PFSK-1 (cell line): ENCODE measurements around the gene MACF1.

Experiments used
- POLR2AphosphoS5 ChIP-seq: IDR thresholded peaks from 2 replicates; pipeline ENCODE4 v1.6.1; 2012; ENCODE audit warnings: low read depth, mild to moderate bottlenecking, control low read depth, low read length, moderate library complexity
- REST ChIP-seq, 2 experiments: IDR thresholded peaks; 2 replicates each; pipeline versions ENCODE4 v1.6.1 to v1.8.0; 2011 to 2012; ENCODE audit warnings: low read depth in 2 of 2, low read length in 2 of 2, control low read depth in 1 of 2, inconsistent platforms in 1 of 2, mild to moderate bottlenecking in 1 of 2, moderate library complexity in 1 of 2; ENCODE audit not compliant: insufficient read depth in 1 of 2
- SIN3A ChIP-seq: IDR thresholded peaks from 2 replicates; pipeline ENCODE4 v1.6.1; 2012; ENCODE audit warnings: mild to moderate bottlenecking, low read length, moderate library complexity, borderline replicate concordance; ENCODE audit not compliant: insufficient read depth
- TAF1 ChIP-seq: IDR thresholded peaks from 2 replicates; pipeline ENCODE4 v1.6.1; 2012; ENCODE audit warnings: low read length, control low read depth, borderline replicate concordance; ENCODE audit not compliant: insufficient read depth

- TF ChIP-seq POLR2AphosphoS5 (no peak), REST (IDR thresholded peaks at IDR 0.05; ENCODE audit: insufficient read depth in 1 of 2, low read depth in 2 of 2, low read length in 2 of 2) (no peak), SIN3A (no peak), TAF1 (no peak)
Measured at GRCh38 chr1:39292401-39292800, 87.9 kb downstream of the MACF1 start.
